Adipocyte (in vitro differentiated cells): ENCODE data around the gene SARS2.

ENCODE experiments used
- DNase-seq: peaks from one replicate; pipeline ENCODE4 v3.0.0-alpha.2; 2015; ENCODE audit warnings: low read depth
- H3K27me3 ChIP-seq: replicated peaks from 2 replicates; pipeline ENCODE4 v1.7.0; 2013; ENCODE audit warnings: mild to moderate bottlenecking, low read length, moderate library complexity; ENCODE audit not compliant: control insufficient read depth, insufficient read depth
- H3K36me3 ChIP-seq: 2 replicates; pipeline ENCODE4 v1.7.0; 2013; ENCODE audit warnings: low read length, mild to moderate bottlenecking, moderate library complexity; ENCODE audit not compliant: control insufficient read depth, insufficient read depth, severe bottlenecking
- H3K4me1 ChIP-seq: 2 replicates; pipeline ENCODE4 v1.7.0; 2013; ENCODE audit warnings: mild to moderate bottlenecking, low read length, moderate library complexity; ENCODE audit not compliant: control insufficient read depth, insufficient read depth
- H3K4me3 ChIP-seq: 2 replicates; pipeline ENCODE4 v1.7.0; 2013; ENCODE audit warnings: mild to moderate bottlenecking, low read length, moderate library complexity
- H3K9ac ChIP-seq: 2 replicates; pipeline ENCODE4 v1.7.0; 2013; ENCODE audit warnings: mild to moderate bottlenecking, low read length, moderate library complexity
- H3K9me3 ChIP-seq: 2 replicates; pipeline ENCODE4 v1.7.0; 2013; ENCODE audit warnings: mild to moderate bottlenecking, low read length, moderate library complexity; ENCODE audit not compliant: control insufficient read depth

The SARS2 gene

GRCh38 chr19:38912600-38913514, 17.7 kb downstream of the SARS2 start:
- Histone ChIP-seq H3K9me3 (no peaks in the 10 kb centered on the region), H3K36me3 (peaks cover 6% of the 10 kb centered on the region), H3K27me3 (peaks cover 5% of the 10 kb centered on the region), H3K4me3 (no peak overlapping the region), H3K9ac (no peak overlapping the region), H3K4me1 (no peaks in the 10 kb centered on the region)
- no peak for DNase-seq

GRCh38 chr19:38911388-38912001, 19.1 kb downstream of the SARS2 start:
- Histone ChIP-seq H3K9ac (no peak overlapping the region), H3K9me3 (no peaks in the 10 kb centered on the region), H3K4me1 (no peaks in the 10 kb centered on the region), H3K4me3 (no peak overlapping the region), H3K27me3 (peaks cover 5% of the 10 kb centered on the region), H3K36me3 (peaks cover 19% of the 10 kb centered on the region)
- no peak for DNase-seq

DNA sequence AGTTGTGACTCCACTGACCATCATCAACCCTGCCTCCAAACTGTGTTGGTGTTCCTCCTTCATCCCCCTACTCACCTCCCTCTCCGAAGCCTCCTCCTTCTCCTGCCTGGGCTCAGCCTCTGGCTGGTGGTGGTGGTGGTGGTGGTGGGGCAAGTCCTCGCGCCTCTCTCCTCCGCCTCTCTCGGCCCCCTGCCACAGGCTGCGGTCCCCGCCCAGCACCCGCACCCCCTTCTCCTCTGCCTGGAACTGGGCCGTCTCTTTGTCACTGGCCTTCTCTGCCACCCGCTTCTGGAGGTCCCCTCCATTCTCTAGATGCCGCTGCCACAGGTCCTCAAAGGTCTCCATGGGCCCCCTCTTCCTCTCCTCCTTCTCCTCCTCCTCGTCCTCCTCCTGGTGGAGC, 20.1 kb downstream of the SARS2 start:
- Histone ChIP-seq H3K9me3 (no peaks in the 10 kb centered on the region), H3K27me3 (peaks cover 5% of the 10 kb centered on the region), H3K4me1 (no peaks in the 10 kb centered on the region), H3K9ac (no peak overlapping the region), H3K36me3 (peaks cover 22% of the 10 kb centered on the region), H3K4me3 (no peak overlapping the region)
- DNase-seq: no peak

DNA sequence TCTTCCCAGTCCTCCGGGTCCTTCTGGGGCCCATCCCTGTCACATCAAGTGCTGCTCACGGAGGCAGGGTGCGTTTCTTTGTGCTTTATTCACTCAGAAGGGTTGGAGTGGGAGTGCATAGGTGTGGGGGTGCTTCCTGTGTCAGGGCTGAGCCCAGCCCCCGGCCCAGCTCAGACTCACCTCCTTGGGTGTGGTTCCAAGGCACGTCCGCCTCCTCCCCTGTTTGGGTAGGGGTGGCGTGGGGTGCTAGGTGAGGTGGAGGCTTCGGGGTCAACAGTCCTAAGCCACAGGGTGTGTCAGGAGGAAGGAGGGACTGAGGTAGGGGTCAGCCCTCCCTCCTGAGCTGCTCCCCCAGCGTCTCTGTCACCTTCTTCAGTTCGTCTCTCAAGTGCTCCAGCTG, 21.7 kb downstream of the SARS2 start:
- Histone ChIP-seq H3K4me1 (no peaks in the 10 kb centered on the region), H3K9ac (no peak overlapping the region), H3K4me3 (no peak overlapping the region), H3K9me3 (no peaks in the 10 kb centered on the region), H3K36me3 (peaks cover 24% of the 10 kb centered on the region), H3K27me3 (peaks cover 5% of the 10 kb centered on the region)
- no peak for DNase-seq

DNA sequence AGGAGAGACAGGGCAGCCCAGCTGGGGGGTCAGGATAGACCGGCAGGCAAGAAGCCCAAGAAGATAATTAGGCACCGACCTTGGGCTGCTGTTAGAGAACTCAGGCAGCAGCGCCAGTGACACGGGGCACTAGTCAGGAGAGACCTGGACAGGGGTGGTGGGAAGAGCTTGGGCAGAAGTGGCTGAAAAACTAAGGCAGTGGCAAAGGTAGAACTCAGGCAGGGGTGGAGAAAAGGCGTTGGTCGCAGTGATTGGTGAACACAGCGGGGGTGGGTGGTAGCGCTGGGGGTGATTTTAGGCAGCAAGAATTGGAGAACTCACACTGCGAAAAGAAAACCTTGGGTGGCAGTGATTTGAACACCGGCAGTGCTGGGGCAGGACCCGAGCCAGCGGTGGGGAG, 22.9 kb downstream of the SARS2 start:
- H3K9me3 ChIP-seq: no peaks in the 10 kb centered on the region
- H3K36me3 ChIP-seq: peaks cover 24% of the 10 kb centered on the region
- H3K4me3 ChIP-seq: no peak overlapping the region
- no peaks in the 10 kb centered on the region for H3K4me1 ChIP-seq
- H3K9ac ChIP-seq: no peak overlapping the region
- DNase-seq: no peak
- peaks cover 5% of the 10 kb centered on the region for H3K27me3 ChIP-seq

DNA sequence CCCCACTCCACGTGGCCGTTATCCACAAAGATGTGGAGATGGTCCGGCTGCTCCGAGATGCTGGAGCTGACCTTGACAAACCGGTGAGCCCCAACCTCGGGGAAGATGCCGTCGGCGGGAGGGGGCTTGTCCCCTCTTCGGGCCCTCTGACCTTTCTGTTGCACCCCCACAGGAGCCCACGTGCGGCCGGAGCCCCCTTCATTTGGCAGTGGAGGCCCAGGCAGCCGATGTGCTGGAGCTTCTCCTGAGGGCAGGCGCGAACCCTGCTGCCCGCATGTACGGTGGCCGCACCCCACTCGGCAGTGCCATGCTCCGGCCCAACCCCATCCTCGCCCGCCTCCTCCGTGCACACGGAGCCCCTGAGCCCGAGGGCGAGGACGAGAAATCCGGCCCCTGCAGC, 23.3 kb downstream of the SARS2 start:
- H3K9ac ChIP-seq: no peak overlapping the region
- peaks cover 24% of the 10 kb centered on the region for H3K36me3 ChIP-seq
- no peak for DNase-seq
- no peaks in the 10 kb centered on the region for H3K9me3 ChIP-seq
- no peak overlapping the region for H3K4me3 ChIP-seq
- peaks cover 2% of the 10 kb centered on the region for H3K27me3 ChIP-seq
- H3K4me1 ChIP-seq: no peaks in the 10 kb centered on the region

DNA sequence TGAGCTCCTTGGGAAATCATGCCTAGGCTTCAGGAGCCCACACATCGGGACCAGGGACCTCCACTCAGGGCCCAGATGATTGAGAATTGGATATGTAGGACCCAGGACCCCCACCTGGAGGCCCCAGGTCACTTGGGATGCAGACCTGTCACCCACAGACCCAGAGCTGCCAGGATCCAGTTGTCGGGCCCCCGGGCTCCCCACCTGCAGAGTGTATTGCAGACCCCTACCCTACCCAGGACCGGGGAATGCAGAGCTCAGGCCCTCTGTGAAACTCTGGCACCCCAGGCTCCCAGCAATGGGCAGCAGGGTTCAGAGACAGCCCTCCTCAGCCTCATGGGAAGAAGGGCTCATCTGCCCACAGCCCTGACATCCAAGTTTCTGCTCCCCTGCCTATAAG, 24.9 kb downstream of the SARS2 start:
- H3K4me3 ChIP-seq: no peak overlapping the region
- no peak for DNase-seq
- H3K4me1 ChIP-seq: peaks cover 6% of the 10 kb centered on the region
- no peaks in the 10 kb centered on the region for H3K27me3 ChIP-seq
- H3K9me3 ChIP-seq: no peaks in the 10 kb centered on the region
- H3K9ac ChIP-seq: no peak overlapping the region
- peaks cover 24% of the 10 kb centered on the region for H3K36me3 ChIP-seq

GRCh38 chr19:38904581-38905539, 25.7 kb downstream of the SARS2 start:
- no peak overlapping the region for H3K4me3 ChIP-seq
- peaks cover 24% of the 10 kb centered on the region for H3K36me3 ChIP-seq
- H3K27me3 ChIP-seq: no peaks in the 10 kb centered on the region
- H3K4me1 ChIP-seq: peaks cover 11% of the 10 kb centered on the region
- no peak overlapping the region for H3K9ac ChIP-seq
- no peak for DNase-seq
- H3K9me3 ChIP-seq: no peaks in the 10 kb centered on the region

- no peak for DNase-seq
- Histone ChIP-seq H3K9me3 (no peaks in the 10 kb centered on the region), H3K4me3 (no peak overlapping the region), H3K9ac (no peak overlapping the region), H3K36me3 (peaks cover 7% of the 10 kb centered on the region), H3K27me3 (no peaks in the 10 kb centered on the region), H3K4me1 (peaks cover 22% of the 10 kb centered on the region)
These were observed 28.9 kb downstream of the SARS2 start for GRCh38 chr19:38901683-38902082.

GRCh38 chr19:38900743-38901190, 29.8 kb downstream of the SARS2 start:
- peaks cover 22% of the 10 kb centered on the region for H3K4me1 ChIP-seq
- no peaks in the 10 kb centered on the region for H3K9me3 ChIP-seq
- H3K36me3 ChIP-seq: peaks cover 5% of the 10 kb centered on the region
- H3K4me3 ChIP-seq: peak overlapping the region; percentile 98
- peak; percentile 36 for DNase-seq
- peak overlapping the region; percentile 89 for H3K9ac ChIP-seq
- H3K27me3 ChIP-seq: no peaks in the 10 kb centered on the region

GRCh38 chr19:38900202-38900629, 30.3 kb downstream of the SARS2 start:
- H3K9me3 ChIP-seq: no peaks in the 10 kb centered on the region
- peak overlapping the region; percentile 98 for H3K4me3 ChIP-seq
- H3K9ac ChIP-seq: peak overlapping the region; percentile 89
- no peak for DNase-seq
- H3K36me3 ChIP-seq: no peaks in the 10 kb centered on the region
- H3K4me1 ChIP-seq: peaks cover 22% of the 10 kb centered on the region
- H3K27me3 ChIP-seq: no peaks in the 10 kb centered on the region
